HG02678 (cell line): ENCODE results near the gene TGM5.
"Not testable (repeated sequence)": the region's sequence is repeated elsewhere in the genome, so short reads cannot be mapped to it uniquely, and the experiment has no call there.

Experiments used
- ATAC-seq: cut with Tn5 transposase; IDR thresholded peaks from one replicate; pipeline ENCODE4 v1.9.1; 2021; ENCODE audit warnings: mild to moderate bottlenecking, moderate library complexity; ENCODE audit not compliant: unreplicated experiment

Gene TGM5

DNA sequence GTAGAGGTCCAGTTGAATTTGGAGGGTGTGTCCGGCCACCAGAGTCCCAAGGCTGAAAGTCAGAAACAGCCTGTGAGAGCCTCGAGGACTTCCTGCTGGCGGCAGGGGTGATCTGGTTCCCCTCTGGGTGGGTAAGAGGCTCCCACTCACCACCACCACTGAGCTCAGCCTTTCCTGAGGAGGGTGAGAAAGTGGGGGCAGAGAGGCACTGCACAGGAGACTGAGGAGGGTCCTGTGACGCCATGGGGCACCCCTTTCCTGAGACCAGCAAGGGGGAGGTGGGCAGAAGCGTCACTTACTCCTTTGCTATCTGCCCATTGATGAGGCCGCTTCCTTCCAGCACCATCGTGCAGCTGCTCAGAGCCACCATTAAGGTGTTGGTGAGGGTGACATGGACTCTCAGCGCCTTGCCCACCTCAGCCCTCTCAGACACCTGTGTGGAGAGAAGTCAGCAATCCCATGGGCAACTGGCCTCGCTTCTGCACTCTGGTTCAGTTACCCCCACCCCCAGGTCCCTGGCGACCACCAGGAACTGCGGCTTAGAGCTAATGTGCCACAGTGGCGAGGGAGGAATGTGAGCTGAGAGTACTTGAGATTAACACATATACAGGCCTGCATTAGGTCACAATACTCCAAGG lies 10.0 kb upstream of the TGM5 start:
- no peak for ATAC-seq

DNA sequence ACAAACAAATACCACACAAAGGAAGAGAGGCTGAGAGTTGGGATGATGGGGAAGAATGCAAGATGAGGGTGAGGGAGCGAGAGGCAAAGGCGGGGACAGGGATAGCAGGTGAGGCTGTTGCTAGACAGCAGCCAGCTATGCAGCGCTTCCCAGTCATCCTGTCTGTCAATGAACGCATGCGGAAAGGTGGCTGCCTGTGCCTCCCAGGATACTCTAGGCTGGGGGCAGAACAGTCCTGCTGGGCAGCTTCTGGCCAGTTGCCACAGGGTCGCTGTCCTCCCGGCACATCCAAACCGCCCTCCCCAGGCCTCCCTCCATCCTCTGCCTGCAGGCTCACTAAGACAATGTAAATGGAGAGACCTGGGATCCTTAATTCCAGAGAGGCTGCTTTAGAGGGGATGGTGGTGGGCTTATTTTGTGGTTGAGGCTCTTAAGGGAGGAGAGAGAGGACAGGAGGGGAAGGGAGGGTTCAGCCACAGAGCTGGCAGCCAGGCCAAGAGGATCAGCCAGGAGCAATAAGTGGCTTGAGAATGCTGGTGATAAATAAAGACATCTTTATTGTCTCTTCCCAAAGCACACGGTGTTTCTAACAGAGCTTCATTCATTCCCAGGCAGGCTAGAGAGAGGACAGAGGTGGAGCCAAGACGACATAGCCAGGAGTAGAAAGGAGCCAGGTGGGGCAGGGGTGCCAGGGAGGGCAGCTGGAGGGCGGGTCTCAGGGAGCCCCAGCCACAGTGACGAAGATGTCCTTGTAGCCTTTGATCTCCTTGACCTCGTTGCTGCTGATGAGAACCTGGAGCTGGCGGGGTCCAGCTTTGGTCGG lies 9.2 kb upstream of the TGM5 start:
- no peak for ATAC-seq

DNA sequence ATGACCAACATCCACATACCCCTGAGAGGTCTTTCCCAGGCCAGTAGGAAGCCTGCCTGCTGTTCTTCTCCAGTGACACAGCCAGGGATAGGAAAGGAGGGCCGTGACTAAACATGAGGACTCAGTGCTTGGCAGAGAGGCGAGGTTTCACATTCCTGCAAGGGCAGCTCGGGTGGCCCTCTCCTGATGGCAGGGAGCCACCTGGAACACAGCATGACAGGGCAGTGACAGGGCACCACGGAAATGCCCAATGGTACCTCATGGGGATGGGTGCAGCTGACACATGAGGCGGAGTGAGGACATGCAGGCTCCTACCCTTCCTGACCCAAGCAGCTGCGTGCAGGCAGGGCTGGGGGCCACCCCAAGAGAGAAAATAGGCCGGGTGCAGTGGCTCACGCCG lies 7.4 kb upstream of the TGM5 start:
- ATAC-seq: no peak

DNA sequence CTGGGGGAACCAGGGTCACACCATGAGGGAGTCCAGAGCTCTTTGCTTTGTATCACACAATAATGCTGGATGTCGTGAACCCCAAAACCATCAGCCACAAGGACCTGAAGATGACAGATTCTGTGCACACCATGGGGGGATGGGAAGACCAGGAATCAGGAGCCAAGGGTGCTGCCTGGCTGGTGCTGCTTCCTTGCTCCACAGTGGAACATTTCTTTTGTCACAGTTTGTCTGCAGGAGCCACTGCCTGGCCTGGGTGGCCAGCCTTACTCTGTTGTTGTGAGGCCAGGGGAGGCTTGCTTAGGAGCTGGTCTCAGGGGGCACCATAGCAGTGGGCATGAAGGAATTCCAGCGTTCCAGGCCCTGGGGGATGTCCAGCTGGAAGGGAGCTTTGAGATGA lies 6.5 kb upstream of the TGM5 start:
- no peak for ATAC-seq

DNA sequence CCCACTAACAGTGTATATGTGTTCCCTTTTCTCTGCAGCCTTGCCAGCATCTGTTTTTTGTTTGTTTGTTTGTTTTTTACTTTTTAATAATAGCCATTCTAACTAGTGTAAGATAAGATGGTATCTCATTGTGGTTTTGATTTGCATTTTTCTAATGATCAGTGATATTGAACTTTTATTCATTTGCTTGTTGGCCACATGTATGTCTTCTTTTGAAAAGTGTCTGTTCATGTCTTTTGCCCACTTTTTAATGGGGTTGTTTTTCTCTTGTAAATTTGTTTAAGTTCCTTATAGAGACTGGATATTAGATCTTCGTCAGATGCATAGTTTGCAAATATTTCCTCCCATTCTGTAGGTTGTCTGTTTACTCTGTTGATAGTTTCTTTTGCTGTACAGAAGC lies 5.2 kb upstream of the TGM5 start:
- ATAC-seq: not testable (repeated sequence)

DNA sequence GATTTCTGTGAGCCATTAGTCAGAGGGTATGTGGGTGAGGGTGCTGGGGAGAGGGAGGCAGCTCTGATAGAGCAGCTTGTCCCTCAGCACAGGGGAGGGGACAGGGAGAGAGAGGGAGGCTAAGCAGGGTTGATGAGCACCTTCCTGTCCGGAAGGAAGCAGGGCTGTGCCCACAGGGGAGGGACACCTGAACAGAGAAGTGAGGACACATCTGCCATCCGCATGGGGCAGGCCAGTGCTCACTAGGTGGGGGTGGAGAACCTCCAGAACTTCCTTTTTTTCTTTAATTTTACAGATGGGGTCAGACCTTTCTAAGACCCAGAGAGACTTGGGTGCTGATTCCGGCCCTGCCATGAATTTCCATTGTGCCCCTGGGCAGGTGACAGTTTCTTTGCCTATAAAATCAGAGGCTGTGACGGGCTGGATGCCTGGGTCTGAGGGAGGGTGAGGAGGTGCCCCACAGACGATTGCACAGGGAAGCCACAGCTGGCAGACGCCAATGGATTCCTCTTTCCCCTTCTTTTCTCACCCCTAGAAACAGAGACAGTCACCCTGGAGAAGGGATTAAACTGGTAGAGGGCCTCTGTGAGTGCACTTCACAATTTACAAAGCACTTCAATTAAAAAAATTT lies 4.1 kb upstream of the TGM5 start:
- no peak for ATAC-seq

DNA sequence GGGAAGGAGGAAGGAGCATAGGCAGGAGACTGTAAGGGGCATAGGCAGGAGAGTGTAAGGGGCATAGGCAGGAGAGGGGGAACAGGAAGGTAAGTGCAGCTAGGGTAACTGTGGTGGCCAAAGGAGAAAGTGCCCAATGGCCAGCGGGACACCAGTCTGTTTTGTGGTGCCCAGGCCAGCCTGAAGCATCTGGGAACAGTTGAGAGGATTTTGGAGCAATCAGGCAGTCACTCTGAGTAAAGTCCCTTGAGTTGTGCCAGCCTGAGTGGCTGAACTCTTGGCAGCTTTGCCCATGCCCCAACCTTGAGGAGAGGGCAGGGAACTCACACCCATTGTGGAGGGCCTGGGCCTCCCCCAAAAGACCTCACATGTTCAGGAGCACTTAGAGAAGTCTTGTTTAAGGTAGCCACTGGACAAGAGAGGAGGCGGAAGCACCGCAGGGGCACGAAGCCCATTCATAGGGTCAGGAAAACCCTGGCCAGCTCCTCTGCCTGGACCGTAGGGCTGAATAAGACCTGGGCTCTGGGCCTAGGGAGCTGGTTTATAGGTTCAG lies 3.5 kb upstream of the TGM5 start:
- no peak for ATAC-seq

DNA sequence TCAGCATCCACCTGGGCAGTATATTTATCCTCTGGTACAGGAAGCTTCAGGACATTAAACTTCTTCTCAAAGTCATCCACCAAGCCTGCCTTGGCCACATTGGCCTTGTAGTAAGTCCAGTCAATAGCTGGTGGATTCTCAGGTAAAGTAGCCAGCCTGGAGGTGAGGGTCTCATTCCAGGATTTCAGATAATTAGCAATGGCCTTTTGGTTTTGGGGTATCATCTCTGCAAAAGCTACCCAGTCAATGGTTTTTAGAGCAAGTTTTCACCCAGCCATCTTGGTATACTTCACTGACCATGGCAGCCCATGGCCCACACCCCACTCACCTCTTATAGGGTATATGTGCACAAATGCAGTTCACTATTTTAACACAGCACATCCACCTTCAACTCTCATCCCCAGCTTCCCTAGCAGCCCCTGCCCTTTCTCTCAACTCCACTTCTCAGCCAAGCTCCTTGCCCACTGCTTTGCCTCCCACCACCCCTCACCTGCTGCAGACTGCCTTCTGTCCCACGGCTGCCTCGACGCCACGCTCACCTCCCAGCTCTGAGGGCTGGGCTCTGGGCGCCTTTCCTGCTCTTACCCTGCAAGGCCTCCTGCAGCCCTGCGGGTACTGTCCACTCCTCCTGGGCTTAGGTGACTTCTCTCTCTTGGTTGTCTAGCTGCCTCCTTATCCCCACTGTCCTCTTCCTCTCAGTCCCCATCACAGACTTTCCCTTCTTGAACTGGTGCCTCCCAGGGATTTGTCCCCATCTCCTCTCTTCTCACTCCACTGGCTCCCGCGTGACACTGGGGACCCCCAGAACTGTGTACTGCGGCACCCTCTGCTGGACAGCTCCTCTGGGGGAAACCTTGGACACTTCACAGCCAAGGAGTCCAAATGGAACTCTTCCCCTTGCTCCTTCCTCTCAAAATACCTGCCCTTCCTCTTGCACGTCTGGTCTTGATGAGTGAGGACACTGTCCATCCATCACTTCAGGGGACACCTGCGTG lies 1.7 kb upstream of the TGM5 start:
- no peak for ATAC-seq

DNA sequence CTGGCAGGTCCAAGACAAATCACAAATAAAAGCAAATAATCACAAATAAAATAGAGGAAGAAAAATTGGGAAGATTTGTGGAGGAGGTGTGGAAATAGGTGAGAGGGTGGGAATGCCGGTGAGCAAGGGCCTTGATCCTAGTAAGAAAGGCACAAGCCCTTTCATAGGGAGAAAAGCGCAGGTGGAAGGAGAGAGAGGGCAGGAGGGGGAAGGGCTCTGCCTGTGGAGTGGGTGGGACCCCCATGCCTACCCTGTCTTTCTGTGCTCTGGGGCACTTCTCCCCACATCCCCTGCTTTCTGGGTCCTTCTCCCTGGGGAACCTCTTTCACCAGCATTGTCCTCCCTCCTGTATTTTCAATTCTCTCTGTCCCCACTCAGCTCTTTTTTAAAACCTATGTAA lies 711 bp upstream of the TGM5 start:
- no peak for ATAC-seq

DNA sequence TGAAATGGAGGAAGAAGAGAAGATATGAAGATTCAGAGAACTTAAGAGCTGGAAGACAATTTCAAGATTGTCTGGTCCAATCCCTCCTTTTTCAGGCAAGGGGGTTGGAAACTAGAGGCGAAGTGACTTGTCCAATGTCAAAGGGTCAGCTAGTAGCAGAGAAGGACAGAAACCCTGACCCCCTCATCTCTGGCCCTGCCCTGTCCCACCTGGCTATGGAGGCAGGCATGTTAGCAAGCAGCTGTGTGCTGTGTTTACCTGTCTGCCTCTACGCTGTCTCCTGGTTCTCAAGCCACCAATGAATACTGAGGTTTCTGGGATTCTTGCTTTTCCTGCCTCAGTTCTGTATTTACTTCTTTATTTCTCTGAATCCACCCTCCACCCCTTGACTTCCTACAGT lies 342 bp downstream of the TGM5 start:
- no peak for ATAC-seq

DNA sequence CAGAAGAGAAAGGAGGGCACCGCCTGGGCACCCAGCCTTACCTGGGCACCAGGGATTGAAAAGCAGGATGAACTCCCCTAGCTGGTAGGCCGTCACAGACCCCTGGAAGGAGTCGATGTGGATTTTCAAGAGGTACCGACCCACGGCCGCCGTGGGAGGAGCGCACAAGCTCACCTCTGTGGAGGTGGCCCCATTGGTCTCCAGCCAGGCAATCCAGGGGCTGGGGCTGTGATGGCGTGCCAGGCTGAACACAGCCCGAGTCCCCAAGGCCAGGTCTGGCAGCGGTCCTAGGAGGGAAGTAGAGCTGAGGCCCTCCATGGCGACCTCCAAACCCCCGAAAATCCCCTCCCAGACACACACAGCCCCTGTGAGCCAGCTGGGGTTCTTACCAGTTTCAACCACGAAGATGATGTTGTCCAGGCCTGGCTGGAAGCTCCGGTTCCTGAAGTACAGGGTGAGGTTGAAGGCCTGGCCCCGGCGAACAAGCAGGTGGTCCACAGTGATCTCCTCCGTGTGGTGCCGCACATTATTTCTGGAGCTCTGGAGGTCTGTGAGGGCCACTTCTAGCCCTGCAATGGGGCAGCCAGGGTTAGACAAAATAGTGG lies 6.6 kb downstream of the TGM5 start:
- no peak for ATAC-seq

DNA sequence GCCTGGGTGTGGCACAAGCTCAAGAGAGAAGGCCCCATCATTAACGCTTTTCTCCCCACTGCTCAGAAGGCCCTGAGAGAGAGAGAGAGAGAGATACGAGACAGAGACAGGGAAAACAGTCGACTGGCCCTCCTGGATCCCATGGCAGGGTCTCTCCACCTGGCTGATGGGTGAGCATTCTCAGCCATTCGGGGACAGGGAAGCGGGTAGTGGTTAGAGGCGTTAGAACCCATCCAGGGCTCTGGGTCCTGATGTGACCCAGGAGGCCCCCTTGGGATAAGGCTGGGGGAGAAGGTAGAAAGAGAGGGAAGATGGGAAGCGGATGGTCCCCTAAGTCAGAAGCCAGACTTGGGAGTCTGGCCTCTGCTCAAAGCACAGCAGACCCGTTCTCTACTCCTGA lies 7.9 kb downstream of the TGM5 start:
- ATAC-seq: no peak

DNA sequence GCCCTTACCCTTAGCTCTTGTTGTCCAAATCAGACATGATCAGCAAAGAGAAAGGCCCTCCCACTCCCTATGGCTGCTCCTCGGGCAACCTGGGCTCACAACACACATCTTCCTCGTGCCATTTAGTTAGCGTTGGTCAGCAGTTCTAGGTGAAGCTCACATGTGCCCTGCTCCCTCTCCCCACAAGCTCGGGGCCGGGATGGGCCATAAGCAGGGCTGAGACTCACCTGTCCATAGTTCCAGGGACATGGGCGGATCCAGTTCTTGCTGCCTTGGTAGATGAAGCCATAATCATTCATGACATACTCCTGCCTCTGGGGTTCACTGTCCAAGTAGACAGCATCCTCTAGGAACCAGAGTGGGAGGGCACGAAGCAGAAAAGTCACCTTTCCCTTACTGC lies 10.4 kb downstream of the TGM5 start:
- no peak for ATAC-seq

DNA sequence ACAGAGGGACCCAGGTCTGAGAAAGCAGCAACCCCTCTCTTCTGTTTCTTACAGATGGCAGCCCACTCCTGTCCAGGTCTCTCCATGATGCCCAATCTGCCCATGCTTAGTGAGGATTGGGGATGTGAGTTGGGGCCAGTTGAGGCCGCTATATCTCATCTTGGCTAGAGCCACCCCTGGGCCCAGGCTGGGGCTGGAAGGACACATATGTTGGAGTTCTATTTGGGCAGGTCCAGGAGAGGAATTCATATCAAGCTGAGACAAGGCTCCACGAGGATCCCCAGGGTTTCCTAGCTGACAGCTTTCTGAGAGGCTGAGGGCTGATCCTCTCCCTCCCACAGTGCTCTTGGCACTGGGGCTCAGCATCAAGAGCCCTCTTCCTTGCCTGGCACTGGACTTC lies 11.4 kb downstream of the TGM5 start:
- no peak for ATAC-seq

DNA sequence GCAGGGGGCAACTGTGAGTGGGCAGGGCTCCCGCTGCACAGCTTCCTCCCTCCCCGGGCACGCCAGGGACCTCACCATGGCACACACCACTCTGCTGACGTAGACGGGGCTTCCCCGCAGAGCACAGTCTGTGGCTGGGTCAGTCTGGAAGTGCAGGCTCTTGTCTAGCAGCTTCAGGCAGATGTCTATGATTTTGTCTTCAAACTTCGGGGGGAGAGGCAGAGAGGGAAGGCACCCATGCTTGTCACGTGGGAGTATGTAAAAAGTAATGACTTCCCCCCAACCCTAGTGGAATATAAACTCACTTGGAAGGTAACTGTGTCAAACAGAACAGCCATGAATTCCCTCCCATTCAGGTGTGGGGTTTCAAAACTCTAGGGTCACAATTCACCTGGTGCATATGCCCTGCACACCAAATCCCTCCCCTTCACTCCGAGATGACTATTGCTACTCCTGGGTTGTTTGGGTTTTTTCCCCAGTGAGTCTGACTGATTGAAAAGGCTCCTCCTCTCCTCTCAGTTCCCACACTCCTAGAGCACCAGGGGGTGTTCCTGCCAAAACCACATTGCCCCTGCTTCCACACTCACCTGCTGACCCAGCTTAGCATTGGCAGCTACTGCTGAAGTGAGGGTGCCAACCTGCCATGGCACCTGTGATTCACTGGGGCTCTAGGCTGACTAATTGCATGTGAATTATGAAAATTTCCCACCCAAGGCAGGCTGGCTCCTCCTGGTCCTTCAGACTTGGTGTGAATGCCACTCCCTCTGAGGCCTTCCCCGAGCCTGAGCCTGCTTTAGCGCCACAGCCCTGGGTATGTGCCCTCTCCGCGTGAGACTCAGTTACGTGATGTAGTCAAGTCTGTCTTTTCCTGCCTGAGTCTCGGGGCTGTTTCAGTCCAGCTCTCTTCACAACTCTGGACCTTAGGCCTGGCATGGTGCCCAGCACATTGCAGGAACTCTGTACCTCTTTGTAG lies 13.0 kb downstream of the TGM5 start:
- peak; percentile 46 for ATAC-seq

DNA sequence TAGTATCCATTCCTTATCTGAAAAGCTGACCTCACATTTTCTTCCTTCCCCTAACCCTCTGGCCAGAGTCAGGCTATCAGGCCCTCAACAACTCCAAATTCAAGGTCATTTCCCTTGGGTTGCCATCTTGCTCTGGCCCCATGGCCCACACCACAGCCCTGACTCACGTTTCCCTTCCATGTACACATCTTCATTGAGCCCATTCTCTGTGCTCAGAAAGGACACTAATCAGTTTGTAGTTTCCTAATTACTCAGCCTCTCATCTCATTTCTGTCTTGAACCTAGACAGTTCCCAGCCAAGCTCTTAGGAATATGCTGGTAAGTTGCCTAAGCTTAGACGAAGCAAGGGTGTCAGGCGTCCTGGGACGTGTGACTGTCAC lies 14.9 kb downstream of the TGM5 start:
- no peak for ATAC-seq

DNA sequence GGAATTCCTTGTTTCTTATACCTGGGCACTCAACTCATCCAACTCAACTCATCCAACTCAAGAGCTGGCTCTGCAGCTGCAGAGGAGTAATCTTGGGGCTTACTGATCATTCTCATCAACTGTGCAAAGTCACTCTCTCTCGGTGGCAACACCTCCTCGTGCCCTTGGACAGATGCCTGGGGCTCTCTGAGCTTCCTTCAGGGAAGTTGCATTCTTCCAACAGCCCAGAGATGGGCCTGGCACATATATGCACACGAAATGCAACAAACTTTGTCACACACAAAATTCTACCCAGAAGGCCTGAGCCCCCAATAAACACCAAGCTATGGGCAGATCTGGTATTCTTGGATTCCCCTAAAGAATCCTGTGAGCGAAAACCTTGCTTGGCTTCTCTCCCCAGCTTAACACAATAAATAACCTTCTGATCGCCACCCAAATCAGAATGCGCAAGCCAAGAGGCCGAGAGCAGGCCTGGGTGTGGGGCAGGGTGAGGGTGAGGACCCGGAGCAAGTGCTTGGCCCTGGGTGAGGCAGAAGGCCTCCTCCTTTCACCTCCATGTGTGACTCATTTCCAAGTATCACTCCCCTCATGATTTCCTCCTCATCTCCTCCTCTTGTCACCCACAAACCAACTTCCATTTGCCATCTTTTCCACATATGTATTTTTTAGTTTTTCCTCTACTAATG lies 15.4 kb downstream of the TGM5 start:
- ATAC-seq: no peak

DNA sequence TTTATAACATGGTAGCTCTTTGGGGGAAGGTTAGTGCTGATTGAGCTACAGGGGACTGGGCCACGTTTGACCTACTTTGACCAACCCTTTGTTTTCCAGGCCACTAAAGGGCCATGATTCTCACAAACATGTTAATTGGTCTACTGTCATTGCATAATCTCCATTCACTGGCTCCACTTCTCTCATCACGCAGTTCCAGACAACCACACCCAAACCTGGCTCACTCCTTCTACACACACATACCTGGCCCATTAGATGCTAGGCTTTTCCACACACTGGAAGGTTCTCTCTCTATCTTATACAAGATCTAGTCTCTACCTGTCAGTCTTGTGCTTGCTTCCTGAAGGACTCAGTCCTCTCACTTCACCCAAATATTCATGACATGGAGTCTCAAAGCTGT lies 15.9 kb downstream of the TGM5 start:
- no peak for ATAC-seq
